LNCaP clone FGC (cell line): ENCODE measurements around the gene BCL2L11.

Source experiments
- DNase-seq: peaks from one replicate; pipeline ENCODE4 v3.0.0-alpha.2; 2011; ENCODE audit warnings: low read depth
- H3K4me3 ChIP-seq: 2 replicates; pipeline ENCODE4 v1.5.1; 2011; ENCODE audit warnings: mild to moderate bottlenecking, low read depth, low read length, control low read depth
- TF ChIP-seq, protein P1 (sequence below): IDR thresholded peaks from 2 replicates; pipeline ENCODE4 v1.5.1; 2012; ENCODE audit warnings: mild to moderate bottlenecking; ENCODE audit not compliant: control insufficient read depth, insufficient read depth; ENCODE audit errors: extremely low read depth

BCL2L11 gene

DNA sequence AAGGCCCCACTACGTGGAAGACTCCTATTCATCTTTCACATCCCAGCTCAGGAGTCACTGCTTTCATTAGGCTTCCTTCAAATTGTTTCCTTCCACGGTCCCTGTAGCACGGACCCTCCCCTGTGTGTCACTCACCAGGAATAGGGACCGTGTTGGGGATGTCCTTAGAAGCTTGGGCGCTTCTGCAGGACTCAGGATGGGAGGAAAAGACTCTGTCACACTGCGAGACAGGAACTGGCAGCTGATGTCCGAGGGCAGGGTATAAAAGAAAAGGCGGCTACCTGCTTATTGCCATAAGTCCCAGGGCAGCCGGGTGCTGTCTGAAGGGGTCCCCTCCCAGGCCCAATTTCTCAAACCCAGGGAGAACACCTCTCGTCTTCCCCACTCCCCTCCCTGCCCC is 79.1 kb downstream of the BCL2L11 start:
- TF ChIP-seq, protein P1, sequence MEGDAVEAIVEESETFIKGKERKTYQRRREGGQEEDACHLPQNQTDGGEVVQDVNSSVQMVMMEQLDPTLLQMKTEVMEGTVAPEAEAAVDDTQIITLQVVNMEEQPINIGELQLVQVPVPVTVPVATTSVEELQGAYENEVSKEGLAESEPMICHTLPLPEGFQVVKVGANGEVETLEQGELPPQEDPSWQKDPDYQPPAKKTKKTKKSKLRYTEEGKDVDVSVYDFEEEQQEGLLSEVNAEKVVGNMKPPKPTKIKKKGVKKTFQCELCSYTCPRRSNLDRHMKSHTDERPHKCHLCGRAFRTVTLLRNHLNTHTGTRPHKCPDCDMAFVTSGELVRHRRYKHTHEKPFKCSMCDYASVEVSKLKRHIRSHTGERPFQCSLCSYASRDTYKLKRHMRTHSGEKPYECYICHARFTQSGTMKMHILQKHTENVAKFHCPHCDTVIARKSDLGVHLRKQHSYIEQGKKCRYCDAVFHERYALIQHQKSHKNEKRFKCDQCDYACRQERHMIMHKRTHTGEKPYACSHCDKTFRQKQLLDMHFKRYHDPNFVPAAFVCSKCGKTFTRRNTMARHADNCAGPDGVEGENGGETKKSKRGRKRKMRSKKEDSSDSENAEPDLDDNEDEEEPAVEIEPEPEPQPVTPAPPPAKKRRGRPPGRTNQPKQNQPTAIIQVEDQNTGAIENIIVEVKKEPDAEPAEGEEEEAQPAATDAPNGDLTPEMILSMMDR: no peak
- no peak for DNase-seq
- no peak overlapping the region for H3K4me3 ChIP-seq

DNA sequence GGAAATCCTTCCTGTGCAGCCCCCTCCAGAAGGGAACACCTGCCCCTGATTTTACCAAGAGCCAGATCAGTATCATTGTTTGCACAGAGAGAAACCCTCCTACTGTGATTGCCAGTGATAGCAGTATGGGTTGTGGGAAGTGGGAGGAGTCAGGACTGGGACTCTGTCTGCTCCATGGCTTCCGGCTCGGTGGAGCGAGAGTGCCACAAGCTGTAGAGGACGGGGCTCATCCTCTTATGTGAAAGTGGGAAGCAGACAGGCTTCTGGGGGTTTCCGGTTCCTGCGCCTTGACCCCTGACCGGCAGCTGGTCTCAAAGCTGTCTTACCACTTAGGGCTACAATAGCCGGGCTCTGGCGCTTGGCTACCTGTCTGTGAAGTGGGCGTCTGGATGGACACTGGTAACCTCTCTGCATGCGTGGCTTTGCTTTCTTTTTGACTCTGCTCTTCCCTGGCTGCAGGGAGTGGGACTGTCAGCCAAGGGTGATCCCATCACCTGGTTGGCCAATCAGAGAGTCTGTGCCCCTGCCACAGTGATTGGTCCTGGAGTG is 79.7 kb downstream of the BCL2L11 start:
- no peak overlapping the region for H3K4me3 ChIP-seq
- TF ChIP-seq, protein P1: 0 out of 2 replicates have a peak, but pooled peaks have one; percentile 3
- DNase-seq: no peak

DNA sequence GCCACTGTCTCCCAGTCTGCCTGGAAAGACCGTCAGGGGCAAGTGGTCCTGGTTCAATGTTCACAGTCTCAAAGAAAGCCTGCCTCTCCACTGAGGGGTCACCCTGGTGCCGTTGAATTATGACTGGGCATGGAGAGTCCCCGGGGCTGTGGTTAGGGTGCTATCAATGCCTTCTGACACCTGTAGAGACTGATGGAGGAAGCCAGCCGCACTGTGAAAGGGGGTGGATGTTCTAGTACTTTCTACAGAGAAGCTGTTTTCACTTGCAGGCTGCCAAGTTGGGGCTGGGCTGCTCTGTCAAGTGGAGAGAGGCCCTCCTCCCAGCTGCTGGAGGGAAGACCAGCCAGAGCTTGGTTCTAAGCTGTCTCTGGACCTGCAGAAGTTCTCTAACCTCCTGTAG is 80.5 kb downstream of the BCL2L11 start:
- DNase-seq: no peak
- TF ChIP-seq, protein P1: no peak
- H3K4me3 ChIP-seq: no peak overlapping the region

DNA sequence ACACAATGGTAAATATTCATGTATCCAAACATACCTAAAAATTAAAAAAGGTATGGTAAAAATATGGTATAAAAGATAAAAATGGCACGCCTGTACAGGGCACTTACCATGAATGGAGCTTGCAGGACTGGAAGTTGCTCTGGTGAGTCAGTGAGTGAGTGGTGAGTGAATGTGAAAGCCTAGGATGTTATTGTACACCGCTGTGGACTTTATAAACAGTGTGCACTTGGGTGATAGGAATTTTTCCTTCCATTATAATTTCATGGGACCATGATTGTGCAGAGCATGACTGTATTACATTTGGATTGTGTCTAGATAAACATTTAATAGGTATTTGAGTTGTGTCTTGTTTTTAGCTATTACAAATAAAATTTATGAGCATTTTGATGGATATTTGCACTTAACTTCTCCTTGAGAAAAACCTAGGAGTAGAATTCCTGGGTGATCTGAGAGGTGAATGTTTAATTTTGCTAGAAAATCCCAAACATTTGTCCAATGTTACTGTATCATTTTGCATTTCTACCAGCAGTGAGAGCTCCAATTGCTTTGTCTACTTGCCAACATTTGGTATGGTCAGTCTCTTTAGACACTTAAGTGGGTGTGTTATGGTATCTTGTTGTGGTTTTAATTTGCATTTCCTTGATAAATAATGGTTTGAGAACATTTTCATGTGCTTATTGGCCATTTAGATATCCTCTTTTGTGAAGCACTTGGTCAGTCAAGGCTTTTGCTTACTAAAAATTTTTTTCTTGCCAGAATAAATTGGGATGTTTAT is 81.7 kb downstream of the BCL2L11 start:
- TF ChIP-seq, protein P1: no peak
- DNase-seq: no peak
- no peak overlapping the region for H3K4me3 ChIP-seq

DNA sequence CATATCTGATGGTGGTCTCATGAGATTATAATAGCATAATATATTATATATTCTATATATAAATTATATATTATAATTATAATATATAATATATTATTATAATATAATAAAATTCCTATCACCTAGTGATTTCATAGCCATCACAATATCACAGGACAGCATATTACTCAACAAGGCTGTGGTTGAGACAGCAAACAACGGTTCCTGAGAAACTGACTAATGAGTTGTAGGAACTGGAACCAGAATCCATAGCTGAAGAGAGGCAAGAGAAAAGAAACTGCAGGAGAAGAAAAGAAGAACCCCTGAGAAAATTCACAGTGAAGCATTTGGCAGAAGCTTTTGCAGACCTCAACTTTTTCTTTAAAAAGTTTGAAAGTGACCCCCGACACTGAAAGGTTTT is 84.0 kb downstream of the BCL2L11 start:
- no peak for DNase-seq
- TF ChIP-seq, protein P1: no peak

DNA sequence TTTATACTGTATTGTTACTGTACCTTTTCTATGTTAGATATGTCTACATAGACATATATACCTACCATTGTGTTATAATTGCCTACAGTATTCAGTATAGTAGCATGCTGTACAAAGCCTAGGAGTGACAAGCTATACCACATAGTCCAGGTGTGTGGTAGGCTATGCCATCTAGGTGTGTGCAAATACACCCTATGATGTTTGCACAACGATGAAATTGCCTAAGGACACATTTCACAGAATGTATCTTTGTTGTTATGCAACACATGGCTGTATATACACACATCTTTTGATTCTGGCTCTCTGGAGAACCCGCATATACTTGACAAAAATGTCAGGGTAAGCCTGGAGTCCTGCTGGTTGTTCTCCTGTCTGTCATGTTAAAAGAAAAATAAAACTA is 85.1 kb downstream of the BCL2L11 start:
- TF ChIP-seq, protein P1: no peak
- DNase-seq: no peak
- no peak overlapping the region for H3K4me3 ChIP-seq

More for the DNA sequence above, 84.0 kb downstream of the BCL2L11 start:
- H3K4me3 ChIP-seq: no peak overlapping the region
